ENCODE measurements around the gene CYTH1. TPM values are rescaled to one million over a fixed set of nuclear protein-coding genes. Genes with fewer than 3 reads are reported as not detected.

The CYTH1 gene
- total RNA-seq, 2 experiments from 2014 or later: 73.0 to 148 TPM

DNA sequence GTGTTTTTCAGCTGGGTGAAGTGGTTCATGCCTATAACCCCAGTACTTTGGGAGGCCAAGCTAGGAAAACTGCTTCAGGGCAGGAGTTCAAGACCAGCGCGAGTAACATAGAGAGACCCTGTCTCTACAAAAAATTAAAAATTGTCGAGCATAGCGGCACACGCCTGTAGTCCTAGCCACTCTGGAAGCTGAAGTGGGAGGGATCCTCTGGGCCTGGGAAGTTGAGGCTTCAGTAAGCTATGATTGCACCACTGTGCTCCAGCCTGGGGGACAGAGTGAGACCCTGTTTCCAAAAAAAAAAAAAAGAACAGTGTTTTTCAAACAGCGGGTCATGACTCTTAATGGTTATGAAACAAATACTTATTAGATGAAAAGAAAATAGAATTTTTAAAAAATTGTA, 2.3 kb upstream of the CYTH1 start:
- Histone ChIP-seq H3K4me1 (ENCODE audit: insufficient read depth, low read length, poor library complexity, severe bottlenecking) (peaks cover 21% of the 10 kb centered on the region), H3K4me3 (ENCODE audit: low read depth, low read length, poor library complexity, severe bottlenecking) (no peak overlapping the region), H3K4me2 (ENCODE audit: low read length) (no peak overlapping the region), H3K27ac (ENCODE audit: low read depth, low read length, poor library complexity, severe bottlenecking) (no peak overlapping the region), H3K9me2 (ENCODE audit: insufficient read depth, low read length) (no peaks in the 10 kb centered on the region), H4K20me1 (ENCODE audit: insufficient read depth, low read length) (no peaks in the 10 kb centered on the region; the same call in 1 of the 2 replicates), H3K36me3 (ENCODE audit: insufficient read depth, low read length) (0 out of 2 replicates have a peak, but pooled peaks cover 3% of the 10 kb centered on the region), H3K79me2 (ENCODE audit: insufficient read depth, low read depth, low read length) (peaks cover 26% of the 10 kb centered on the region; the same call in 1 of the 2 replicates), H2AFZ (ENCODE audit: low read length) (no peak overlapping the region), H3K9me3 (ENCODE audit: low read length) (no peaks in the 10 kb centered on the region)
- CTCF ChIA-PET (ENCODE audit: unreplicated experiment): no interaction called here
- no TSS peak for BruUV-seq (replicated peaks)
- TF ChIP-seq EZH2phosphoT487 (IDR thresholded peaks at IDR 0.05; ENCODE audit: borderline replicate concordance, low read depth, low read length): no peak
- TF ChIP-seq, protein P1, sequence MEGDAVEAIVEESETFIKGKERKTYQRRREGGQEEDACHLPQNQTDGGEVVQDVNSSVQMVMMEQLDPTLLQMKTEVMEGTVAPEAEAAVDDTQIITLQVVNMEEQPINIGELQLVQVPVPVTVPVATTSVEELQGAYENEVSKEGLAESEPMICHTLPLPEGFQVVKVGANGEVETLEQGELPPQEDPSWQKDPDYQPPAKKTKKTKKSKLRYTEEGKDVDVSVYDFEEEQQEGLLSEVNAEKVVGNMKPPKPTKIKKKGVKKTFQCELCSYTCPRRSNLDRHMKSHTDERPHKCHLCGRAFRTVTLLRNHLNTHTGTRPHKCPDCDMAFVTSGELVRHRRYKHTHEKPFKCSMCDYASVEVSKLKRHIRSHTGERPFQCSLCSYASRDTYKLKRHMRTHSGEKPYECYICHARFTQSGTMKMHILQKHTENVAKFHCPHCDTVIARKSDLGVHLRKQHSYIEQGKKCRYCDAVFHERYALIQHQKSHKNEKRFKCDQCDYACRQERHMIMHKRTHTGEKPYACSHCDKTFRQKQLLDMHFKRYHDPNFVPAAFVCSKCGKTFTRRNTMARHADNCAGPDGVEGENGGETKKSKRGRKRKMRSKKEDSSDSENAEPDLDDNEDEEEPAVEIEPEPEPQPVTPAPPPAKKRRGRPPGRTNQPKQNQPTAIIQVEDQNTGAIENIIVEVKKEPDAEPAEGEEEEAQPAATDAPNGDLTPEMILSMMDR (conservative IDR thresholded peaks at IDR 0.05; ENCODE audit: low read length): no peak
- intact Hi-C loops (cut with micrococcal nuclease; ENCODE audit: unreplicated experiment): no loop called here
- POLR2A ChIA-PET: interaction anchor here (0.5 to 0.8 kb wide), 3 partner anchors 19 to 1552 kb away, joined by 3 read pairs; no protein-coding TSS in a partner anchor
- no peak for DNase-seq (ENCODE audit: low spot score)

- no peak overlapping the region for H2AFZ ChIP-seq (ENCODE audit: low read length)
- peaks cover 27% of the 10 kb centered on the region for H3K4me1 ChIP-seq (ENCODE audit: insufficient read depth, low read length, poor library complexity, severe bottlenecking)
- no peak overlapping the region for H3K4me2 ChIP-seq (ENCODE audit: low read length)
- ChIA-PET CTCF (ENCODE audit: unreplicated experiment) (no interaction called here), POLR2A (interaction anchor here (0.5 to 0.7 kb wide), 2 partner anchors 16 to 1552 kb away, joined by 3 read pairs; no protein-coding TSS in a partner anchor)
- no TSS peak for BruUV-seq (replicated peaks)
- H3K9me3 ChIP-seq (ENCODE audit: low read length): no peaks in the 10 kb centered on the region
- no peak for TF ChIP-seq EZH2phosphoT487 (IDR thresholded peaks at IDR 0.05; ENCODE audit: borderline replicate concordance, low read depth, low read length)
- TF ChIP-seq, protein P1 (conservative IDR thresholded peaks at IDR 0.05; ENCODE audit: low read length): no peak
- no peaks in the 10 kb centered on the region; the same call in 1 of the 2 replicates for H4K20me1 ChIP-seq (ENCODE audit: insufficient read depth, low read length)
- peaks cover 31% of the 10 kb centered on the region; the same call in 1 of the 2 replicates for H3K79me2 ChIP-seq (ENCODE audit: insufficient read depth, low read depth, low read length)
- H3K9me2 ChIP-seq (ENCODE audit: insufficient read depth, low read length): no peaks in the 10 kb centered on the region
- 0 out of 2 replicates have a peak, but pooled peaks cover 3% of the 10 kb centered on the region for H3K36me3 ChIP-seq (ENCODE audit: insufficient read depth, low read length)
- intact Hi-C loops (cut with micrococcal nuclease; ENCODE audit: unreplicated experiment): no loop called here
- H3K27ac ChIP-seq (ENCODE audit: low read depth, low read length, poor library complexity, severe bottlenecking): no peak overlapping the region
- DNase-seq (ENCODE audit: low spot score): no peak
- H3K4me3 ChIP-seq (ENCODE audit: low read depth, low read length, poor library complexity, severe bottlenecking): no peak overlapping the region
Observed at GRCh38 chr17:78783711-78784324, 1.7 kb upstream of the CYTH1 start.

Data from OCI-LY7 (cell line).